ENCODE data around the gene SLC30A1.

SLC30A1 gene

GRCh38 chr1:211607754-211608473 is 29.0 kb upstream of the SLC30A1 start:
- no peak for DNase-seq (ENCODE audit: low read depth in 2 of 2)

- DNase-seq (ENCODE audit: low read depth in 2 of 2) = no peak
Measured at GRCh38 chr1:211606914-211607753, 28.2 kb upstream of the SLC30A1 start.

GRCh38 chr1:211606332-211606913 is 27.5 kb upstream of the SLC30A1 start:
- peak in 1 of 2 donors; percentile 13 for DNase-seq (ENCODE audit: low read depth in 2 of 2)

DNA sequence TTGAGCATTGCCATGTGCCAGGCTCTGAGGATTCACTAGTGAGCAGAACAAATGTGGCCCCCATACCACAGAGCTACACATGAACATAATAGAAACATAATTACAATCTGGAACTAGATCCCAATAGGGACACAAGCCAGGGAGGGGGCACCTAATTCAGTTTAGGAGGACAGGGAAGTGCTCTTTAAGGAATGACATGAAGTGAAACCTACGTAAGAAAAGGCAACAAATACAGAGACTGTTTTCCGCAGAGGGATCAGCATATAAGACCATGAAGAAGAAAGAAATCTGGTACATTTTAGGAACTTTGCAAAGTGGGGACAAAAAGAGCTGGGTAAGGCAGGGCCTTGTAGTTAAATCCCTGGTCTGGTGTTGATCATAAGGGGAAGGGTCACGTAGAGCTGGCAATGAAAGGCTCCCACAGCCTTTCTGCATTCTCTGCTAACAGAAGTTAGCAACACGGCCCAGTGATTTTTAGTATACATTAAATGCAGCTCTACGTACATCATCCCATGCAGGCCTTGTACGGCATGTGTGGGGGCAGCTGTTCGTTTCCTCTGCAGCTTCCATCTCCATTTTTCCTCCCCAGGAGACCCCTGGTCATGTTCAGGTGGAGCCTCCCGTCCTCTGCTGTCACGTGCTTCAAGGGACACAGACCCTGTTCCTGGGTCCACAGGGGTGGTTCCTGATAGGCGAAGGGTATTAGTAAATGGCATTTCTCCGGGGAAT is 26.8 kb upstream of the SLC30A1 start:
- DNase-seq (ENCODE audit: low read depth in 2 of 2) = no peak

DNA sequence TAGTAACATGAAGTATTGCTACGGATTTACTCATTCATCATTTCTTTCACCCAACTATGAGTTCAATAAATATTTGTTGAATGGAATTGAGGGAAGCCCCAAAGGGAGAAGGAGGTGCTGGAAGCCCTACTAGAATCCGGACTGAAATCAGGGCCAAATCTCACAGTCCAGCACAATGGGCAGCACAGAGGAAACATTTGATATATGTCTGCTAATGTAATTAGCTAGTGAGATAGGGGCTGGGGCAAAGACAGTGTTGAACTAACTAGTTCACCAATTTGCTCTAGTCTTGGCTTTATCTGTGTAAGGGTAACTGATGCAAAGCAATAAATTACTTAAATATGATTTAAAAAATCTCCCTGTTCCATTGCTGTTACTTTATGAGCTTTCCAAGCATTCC is 26.1 kb upstream of the SLC30A1 start:
- no peak for DNase-seq (ENCODE audit: low read depth in 2 of 2)

DNA sequence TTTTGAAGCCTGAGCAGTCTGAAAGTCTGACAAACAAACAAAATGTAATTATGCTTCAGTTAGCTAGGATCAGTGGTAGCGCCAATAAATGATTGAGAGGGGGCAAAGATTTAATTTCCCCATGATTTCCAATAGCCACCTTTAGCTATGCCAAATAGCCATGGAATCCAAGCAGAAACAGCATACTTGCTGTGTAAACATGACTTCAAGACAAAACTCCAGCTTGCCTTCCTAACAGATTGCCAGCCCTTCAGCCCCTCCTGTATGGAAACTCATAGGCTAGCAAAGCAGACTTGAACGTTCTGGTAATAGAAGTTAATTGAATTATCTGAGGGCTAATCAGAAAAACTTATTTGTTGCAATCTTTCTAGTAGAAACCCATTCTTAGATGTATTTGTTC is 25.6 kb upstream of the SLC30A1 start:
- no peak for DNase-seq (ENCODE audit: low read depth in 2 of 2)

- no peak for DNase-seq (ENCODE audit: low read depth in 2 of 2)
Measured at GRCh38 chr1:211603713-211604112, 24.8 kb upstream of the SLC30A1 start.

- no peak for DNase-seq (ENCODE audit: low read depth in 2 of 2)
Measured at GRCh38 chr1:211603191-211603701, 24.3 kb upstream of the SLC30A1 start.

GRCh38 chr1:211601982-211602670 is 23.2 kb upstream of the SLC30A1 start:
- no peak for DNase-seq (ENCODE audit: low read depth in 2 of 2)

GRCh38 chr1:211601159-211601558 is 22.2 kb upstream of the SLC30A1 start:
- DNase-seq (ENCODE audit: low read depth in 2 of 2) = no peak

DNA sequence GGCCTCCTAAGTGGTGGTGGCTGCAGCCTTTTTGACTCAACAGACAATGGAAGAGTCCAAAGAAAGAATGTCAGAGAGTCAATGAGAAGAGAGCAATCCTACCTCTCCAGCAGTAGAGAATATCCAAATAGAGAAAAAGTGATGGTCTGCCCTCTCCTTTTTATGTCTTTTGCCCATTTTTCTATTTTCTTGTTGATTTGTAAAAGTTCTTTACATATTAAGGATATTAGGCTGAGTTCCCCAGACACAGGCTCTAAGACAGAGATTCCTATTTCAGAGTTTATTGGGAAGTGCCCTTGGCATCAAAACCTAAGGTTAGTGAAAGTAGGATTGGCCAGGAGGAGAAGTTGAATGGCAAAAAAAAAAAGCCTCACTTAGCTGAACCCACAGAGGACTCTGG is 20.3 kb upstream of the SLC30A1 start:
- no peak for DNase-seq (ENCODE audit: low read depth in 2 of 2)

DNA sequence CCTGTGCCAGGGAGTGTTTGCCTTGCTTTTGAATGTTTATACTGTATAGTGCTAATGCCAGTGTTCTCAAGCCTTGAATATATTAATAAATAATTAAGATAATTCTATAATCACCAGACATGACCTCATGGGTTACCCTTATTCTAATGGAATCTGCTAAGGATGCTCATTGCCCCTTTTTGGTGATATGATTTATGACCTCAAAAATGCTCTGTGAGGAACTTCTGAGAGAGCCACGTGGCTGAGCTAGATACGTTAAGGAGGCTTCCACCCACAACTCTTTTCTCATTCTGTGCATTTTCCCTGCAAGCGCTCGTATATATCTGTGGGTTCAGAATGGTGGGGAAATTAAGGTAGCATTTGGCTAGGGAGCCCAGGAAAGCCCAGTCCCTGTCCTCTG is 19.6 kb upstream of the SLC30A1 start:
- no peak for DNase-seq (ENCODE audit: low read depth in 2 of 2)

- DNase-seq (ENCODE audit: low read depth in 2 of 2) = no peak
Measured at GRCh38 chr1:211596418-211597181, 17.6 kb upstream of the SLC30A1 start.

- DNase-seq (ENCODE audit: low read depth in 2 of 2) = no peak
Measured at GRCh38 chr1:211595419-211595818, 16.5 kb upstream of the SLC30A1 start.

DNA sequence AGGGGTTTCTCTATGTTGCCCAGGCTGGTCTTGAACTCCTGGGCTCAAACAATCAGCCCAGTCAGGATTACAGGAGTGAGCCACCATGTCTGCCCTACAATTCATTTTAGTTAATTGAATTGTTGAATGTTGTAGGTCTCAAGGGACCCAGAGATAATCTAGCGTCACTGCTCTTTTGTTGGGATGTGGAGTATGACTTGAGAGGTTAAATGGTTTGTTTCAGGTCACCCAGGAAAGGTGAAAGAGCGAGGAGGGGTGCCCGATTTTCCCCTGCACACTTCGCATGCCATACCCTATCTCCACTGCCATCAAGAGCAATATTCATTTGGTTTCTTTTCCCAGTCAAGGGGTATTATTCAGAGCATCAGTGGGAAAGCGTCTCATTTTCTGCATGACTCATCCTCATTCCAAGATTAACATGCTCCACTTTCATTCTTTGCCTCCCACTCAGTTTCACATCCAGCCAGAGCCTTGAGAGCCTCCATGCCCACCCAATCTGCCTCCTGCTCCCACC is 13.1 kb upstream of the SLC30A1 start:
- DNase-seq (ENCODE audit: low read depth in 2 of 2) = no peak

GRCh38 chr1:211589782-211590721 is 11.1 kb upstream of the SLC30A1 start:
- DNase-seq (ENCODE audit: low read depth in 2 of 2) = no peak

- no peak for DNase-seq (ENCODE audit: low read depth in 2 of 2)
Measured at GRCh38 chr1:211588711-211589110, 9.8 kb upstream of the SLC30A1 start.

- no peak for DNase-seq (ENCODE audit: low read depth in 2 of 2)
Measured at GRCh38 chr1:211587123-211587522, 8.2 kb upstream of the SLC30A1 start.

DNA sequence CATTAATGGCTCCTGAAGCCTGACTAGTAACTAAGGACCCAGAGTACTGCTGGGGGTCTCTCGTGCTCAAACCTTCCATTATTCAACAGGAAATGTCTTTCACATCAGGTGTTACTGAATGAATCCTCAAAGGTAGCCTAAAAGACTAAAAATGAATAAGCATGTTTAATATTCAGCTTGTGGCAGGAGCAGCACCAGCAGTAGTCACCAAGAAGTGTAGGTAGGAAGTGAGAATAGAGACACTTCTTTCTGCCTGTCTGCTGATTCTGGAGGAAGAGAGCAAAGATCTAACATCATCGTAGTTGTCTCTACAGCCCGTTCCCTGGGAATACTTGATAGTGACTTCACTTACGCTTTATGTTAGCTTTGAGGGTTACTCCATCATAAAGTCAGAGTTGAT is 7.6 kb upstream of the SLC30A1 start:
- no peak for DNase-seq (ENCODE audit: low read depth in 2 of 2)
